RWPE2 (cell line): ENCODE data around the gene RNF186.

Experiments
- ATAC-seq: fragments of 200-7000 bp; cut with Tn5 transposase; 3 replicates; pipeline ENCODE4 v1.9.1; 2021; ENCODE audit warnings: low read depth
- DNase-seq: peaks from one replicate; pipeline ENCODE4 v3.0.0-alpha.2; 2020; ENCODE audit warnings: low spot score
- H3K27ac ChIP-seq: fragments of 450-650 bp; 2 replicates; pipeline ENCODE4 v1.5.1; 2017; ENCODE audit warnings: mild to moderate bottlenecking; ENCODE audit not compliant: poor library complexity, severe bottlenecking
- H3K27me3 ChIP-seq: fragments of 250-450 bp; sonication (Bioruptor Pico); 2 replicates; pipeline ENCODE4 v1.5.1; 2021; ENCODE audit warnings: mild to moderate bottlenecking, moderate library complexity; ENCODE audit not compliant: insufficient read depth, poor library complexity, severe bottlenecking
- H3K36me3 ChIP-seq: fragments of 250-450 bp; sonication (Bioruptor Pico); 2 replicates; pipeline ENCODE4 v1.5.1; 2020; ENCODE audit warnings: low read depth, mild to moderate bottlenecking, moderate library complexity
- H3K4me1 ChIP-seq: fragments of 250-450 bp; sonication (Bioruptor Pico); 2 replicates; pipeline ENCODE4 v1.5.1; 2021; ENCODE audit warnings: mild to moderate bottlenecking, moderate library complexity; ENCODE audit not compliant: insufficient read depth, poor library complexity, severe bottlenecking
- H3K4me3 ChIP-seq: fragments of 250-450 bp; sonication (Bioruptor Pico); 2 replicates; pipeline ENCODE4 v1.5.1; 2021; ENCODE audit warnings: mild to moderate bottlenecking, moderate library complexity; ENCODE audit not compliant: severe bottlenecking
- H3K9me3 ChIP-seq: fragments of 250-450 bp; sonication (Bioruptor Pico); 2 replicates; pipeline ENCODE4 v1.5.1; 2021; ENCODE audit warnings: mild to moderate bottlenecking, moderate library complexity; ENCODE audit not compliant: severe bottlenecking
- TF ChIP-seq, protein P1 (sequence below): fragments of 450-650 bp; IDR thresholded peaks from one replicate; pipeline ENCODE4 v1.5.1; 2017; ENCODE audit warnings: mild to moderate bottlenecking, moderate library complexity; ENCODE audit not compliant: poor library complexity, severe bottlenecking

The RNF186 gene

DNA sequence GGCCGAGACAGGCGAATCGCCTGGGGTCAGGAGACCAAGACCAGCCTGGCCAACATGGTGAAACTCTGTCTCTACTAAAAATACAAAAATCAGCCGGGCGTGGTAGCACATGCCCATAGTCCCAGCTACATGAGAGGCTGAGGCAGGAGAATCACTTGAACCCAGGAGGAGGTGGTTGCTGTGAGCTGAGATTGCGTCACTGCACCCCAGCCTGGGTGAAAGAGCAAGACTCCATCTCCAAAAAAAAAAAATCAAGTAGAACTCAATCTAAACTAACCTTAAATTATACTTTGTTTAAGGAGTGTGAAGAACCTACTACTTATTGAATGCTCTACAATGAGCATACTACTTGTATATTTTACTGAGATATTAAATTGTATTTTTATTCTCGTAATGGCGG is 30.5 kb upstream of the RNF186 start:
- H3K27ac ChIP-seq = no peak overlapping the region

DNA sequence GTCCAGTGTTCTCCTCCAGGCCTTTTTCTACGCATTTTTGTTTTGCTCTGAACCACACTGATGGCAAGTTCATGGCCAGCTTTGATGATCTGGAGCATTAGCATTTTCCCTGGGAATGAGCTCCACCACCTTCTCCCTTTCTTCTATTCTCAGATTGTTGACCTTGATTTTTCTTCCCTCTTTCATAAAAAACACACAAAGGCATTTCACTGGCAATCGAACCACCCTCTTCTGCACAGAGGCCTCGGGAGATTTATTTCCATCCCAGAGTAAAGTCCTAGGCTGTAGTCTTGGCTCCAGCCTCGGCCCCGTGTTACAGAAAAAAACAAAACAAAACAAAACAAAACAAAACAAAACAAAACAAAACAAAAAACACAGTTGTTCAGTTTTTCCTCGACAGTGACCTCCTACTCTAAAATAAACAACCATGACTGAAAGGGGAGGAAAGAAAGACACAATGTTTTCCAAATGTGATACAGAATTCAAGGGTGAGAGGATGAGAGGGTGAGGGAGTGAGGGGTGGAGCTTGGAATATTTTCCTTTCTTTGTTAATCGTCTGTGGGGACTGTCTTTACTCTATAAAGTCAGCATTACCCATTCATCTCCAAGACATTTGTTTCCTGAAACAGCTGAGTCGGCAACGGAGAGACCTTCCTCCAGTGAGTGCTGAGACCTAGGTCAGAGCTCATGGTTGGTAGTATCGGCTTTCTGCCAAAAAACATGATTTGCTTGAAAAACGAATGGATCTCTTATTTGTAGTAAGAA is 29.8 kb upstream of the RNF186 start:
- DNase-seq (no peak), ATAC-seq (no peak)
- Histone ChIP-seq H3K27me3 (no peaks in the 10 kb centered on the region), H3K27ac (no peak overlapping the region), H3K4me1 (no peaks in the 10 kb centered on the region), H3K4me3 (no peak overlapping the region), H3K36me3 (no peaks in the 10 kb centered on the region), H3K9me3 (no peaks in the 10 kb centered on the region)
- TF ChIP-seq, protein P1, sequence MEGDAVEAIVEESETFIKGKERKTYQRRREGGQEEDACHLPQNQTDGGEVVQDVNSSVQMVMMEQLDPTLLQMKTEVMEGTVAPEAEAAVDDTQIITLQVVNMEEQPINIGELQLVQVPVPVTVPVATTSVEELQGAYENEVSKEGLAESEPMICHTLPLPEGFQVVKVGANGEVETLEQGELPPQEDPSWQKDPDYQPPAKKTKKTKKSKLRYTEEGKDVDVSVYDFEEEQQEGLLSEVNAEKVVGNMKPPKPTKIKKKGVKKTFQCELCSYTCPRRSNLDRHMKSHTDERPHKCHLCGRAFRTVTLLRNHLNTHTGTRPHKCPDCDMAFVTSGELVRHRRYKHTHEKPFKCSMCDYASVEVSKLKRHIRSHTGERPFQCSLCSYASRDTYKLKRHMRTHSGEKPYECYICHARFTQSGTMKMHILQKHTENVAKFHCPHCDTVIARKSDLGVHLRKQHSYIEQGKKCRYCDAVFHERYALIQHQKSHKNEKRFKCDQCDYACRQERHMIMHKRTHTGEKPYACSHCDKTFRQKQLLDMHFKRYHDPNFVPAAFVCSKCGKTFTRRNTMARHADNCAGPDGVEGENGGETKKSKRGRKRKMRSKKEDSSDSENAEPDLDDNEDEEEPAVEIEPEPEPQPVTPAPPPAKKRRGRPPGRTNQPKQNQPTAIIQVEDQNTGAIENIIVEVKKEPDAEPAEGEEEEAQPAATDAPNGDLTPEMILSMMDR = no peak

More for the DNA sequence above, 30.5 kb upstream of the RNF186 start:
- DNase-seq (no peak), ATAC-seq (no peak)
- H3K27me3 ChIP-seq = no peaks in the 10 kb centered on the region
- no peaks in the 10 kb centered on the region for H3K4me1 ChIP-seq
- no peaks in the 10 kb centered on the region for H3K36me3 ChIP-seq
- no peak overlapping the region for H3K4me3 ChIP-seq
- no peaks in the 10 kb centered on the region for H3K9me3 ChIP-seq
- TF ChIP-seq, protein P1 = no peak

DNA sequence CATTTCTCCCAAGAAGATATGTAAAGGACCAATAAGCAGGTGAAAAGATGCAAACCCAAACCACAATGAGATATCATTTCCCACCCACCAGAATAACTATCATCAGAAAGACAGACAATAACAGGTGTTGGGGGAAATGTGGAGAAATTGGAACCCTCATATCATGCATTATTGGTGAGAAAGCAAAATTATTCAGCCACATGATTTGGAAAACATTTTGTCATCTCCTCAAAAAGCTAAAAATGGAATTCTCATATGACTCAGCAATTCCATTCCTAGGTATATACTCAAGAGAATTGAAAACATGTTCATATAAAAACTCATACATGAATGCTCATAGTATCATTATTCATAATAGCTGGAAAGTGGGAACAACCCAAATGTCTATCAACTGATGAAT is 25.1 kb upstream of the RNF186 start:
- TF ChIP-seq, protein P1 = no peak
- ATAC-seq (no peak), DNase-seq (no peak)
- H3K4me3 ChIP-seq = no peak overlapping the region
- no peaks in the 10 kb centered on the region for H3K4me1 ChIP-seq
- H3K9me3 ChIP-seq = no peaks in the 10 kb centered on the region
- H3K27me3 ChIP-seq = no peaks in the 10 kb centered on the region
- H3K27ac ChIP-seq = no peak overlapping the region
- no peaks in the 10 kb centered on the region for H3K36me3 ChIP-seq

DNA sequence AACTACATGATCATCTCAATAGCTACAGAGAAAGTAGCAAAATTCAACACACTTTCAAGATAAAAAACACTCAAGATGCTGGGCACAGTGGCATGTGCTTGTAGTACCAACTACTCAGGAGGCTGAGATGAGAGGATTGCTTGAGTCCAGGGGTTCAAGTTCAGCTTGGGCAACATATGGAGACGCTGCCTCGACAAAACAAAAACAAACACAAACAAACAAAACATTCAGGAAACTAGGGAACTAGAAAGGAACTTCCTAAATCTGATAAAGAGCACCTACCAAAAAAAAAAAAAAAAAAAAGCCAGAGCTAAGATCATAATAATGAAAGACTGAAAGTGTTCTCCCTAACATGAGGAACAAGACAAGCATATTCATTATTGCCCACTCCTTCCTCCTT is 22.8 kb upstream of the RNF186 start:
- no peak overlapping the region for H3K4me3 ChIP-seq
- H3K27ac ChIP-seq = no peak overlapping the region
- ATAC-seq (no peak), DNase-seq (no peak)
- no peaks in the 10 kb centered on the region for H3K36me3 ChIP-seq
- H3K27me3 ChIP-seq = no peaks in the 10 kb centered on the region
- no peaks in the 10 kb centered on the region for H3K9me3 ChIP-seq
- TF ChIP-seq, protein P1 = no peak
- H3K4me1 ChIP-seq = no peaks in the 10 kb centered on the region

DNA sequence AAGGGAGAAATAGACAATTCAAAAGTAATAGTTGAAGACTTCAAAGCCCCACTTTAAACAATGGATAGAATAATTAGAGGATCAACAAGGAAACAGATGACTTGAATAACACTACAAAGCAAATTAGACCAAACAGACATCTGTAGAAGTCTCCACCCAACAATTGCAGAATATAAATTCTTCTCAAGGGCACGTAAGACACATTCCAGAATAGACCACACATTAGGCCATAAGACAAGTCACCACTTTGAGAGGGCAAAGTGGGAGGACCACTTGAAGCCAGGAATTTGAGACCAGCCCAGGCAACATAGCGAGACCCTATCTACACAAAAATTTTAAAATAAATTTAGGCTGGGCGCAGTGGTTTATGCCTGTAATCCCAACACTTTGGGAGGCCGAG is 20.5 kb upstream of the RNF186 start:
- no peaks in the 10 kb centered on the region for H3K36me3 ChIP-seq
- DNase-seq (no peak), ATAC-seq (no peak)
- no peak overlapping the region for H3K27ac ChIP-seq
- TF ChIP-seq, protein P1 = no peak
- no peak overlapping the region for H3K4me3 ChIP-seq
- H3K27me3 ChIP-seq = no peaks in the 10 kb centered on the region
- peaks cover 3% of the 10 kb centered on the region for H3K9me3 ChIP-seq
- H3K4me1 ChIP-seq = no peaks in the 10 kb centered on the region
